HCT116 (cell line): Measurements from ENCODE around the gene SLC23A1.

Source experiments
- CTCF ChIP-seq, 3 experiments: fragments of 200-600 bp in 1 of 3; sonication (generic) in 1 of 3; IDR thresholded peaks in 2 of 3; conservative IDR thresholded peaks in 1 of 3; 2 replicates each; pipeline ENCODE4 v1.5.1; 2012 to 2017; ENCODE audit warnings: low read depth in 2 of 3, low read length in 2 of 3, antibody characterized with exemption in 1 of 3, borderline replicate concordance in 1 of 3, control low read depth in 1 of 3, mild to moderate bottlenecking in 1 of 3, mixed read lengths in 1 of 3, mixed run types in 1 of 3, moderate library complexity in 1 of 3; ENCODE audit not compliant: insufficient read depth in 1 of 3
- MAX ChIP-seq: IDR thresholded peaks from 2 replicates; pipeline ENCODE4 v1.6.1; 2012
- POLR2AphosphoS5 ChIP-seq: IDR thresholded peaks from 2 replicates; pipeline ENCODE4 v1.6.1; 2011; ENCODE audit warnings: mild to moderate bottlenecking, low read depth, low read length, moderate library complexity
- RAD21 ChIP-seq: IDR thresholded peaks from 2 replicates; pipeline ENCODE4 v1.6.1; 2012; ENCODE audit warnings: low read depth, mild to moderate bottlenecking
- REST ChIP-seq: IDR thresholded peaks from 2 replicates; pipeline ENCODE4 v1.6.1; 2012; ENCODE audit warnings: low read depth
- SP1 ChIP-seq: IDR thresholded peaks from 2 replicates; pipeline ENCODE4 v1.6.1; 2012; ENCODE audit warnings: low read depth
- TCF7L2 ChIP-seq: IDR thresholded peaks from 2 replicates; pipeline ENCODE4 v1.7.0; 2011; ENCODE audit warnings: borderline replicate concordance, inconsistent platforms; ENCODE audit not compliant: insufficient read depth, insufficient read length; ENCODE audit errors: extremely low read depth
- YY1 ChIP-seq: IDR thresholded peaks from 2 replicates; pipeline ENCODE4 v1.6.1; 2011; ENCODE audit warnings: low read length, low read depth, moderate library complexity, mild to moderate bottlenecking; ENCODE audit not compliant: insufficient replicate concordance; ENCODE audit errors: extremely low read depth
- ZFX ChIP-seq: fragments of 450-650 bp; IDR thresholded peaks from 2 replicates; pipeline ENCODE4 v1.6.1; 2017

- no peak for TF ChIP-seq SP1
- TF ChIP-seq REST: no peak
- no peak for TF ChIP-seq CTCF (IDR thresholded peaks at IDR 0.05 in 2 of 3, conservative IDR thresholded peaks at IDR 0.05 in 1 of 3; ENCODE audit: borderline replicate concordance in 1 of 3, insufficient read depth in 1 of 3, low read depth in 2 of 3, low read length in 2 of 3)
- no peak for TF ChIP-seq YY1
- no peak for TF ChIP-seq MAX
- TF ChIP-seq RAD21: no peak
- no peak for TF ChIP-seq POLR2AphosphoS5
- TF ChIP-seq TCF7L2: no peak
- TF ChIP-seq ZFX: no peak
These were observed 290 bp downstream of the SLC23A1 start for GRCh38 chr5:139382807-139383206.
